Loucy (cell line): Measurements from ENCODE around the gene HOXA7.

Experiments
- H2AFZ ChIP-seq: fragments of 200-600 bp; sonication (generic); 2 replicates; pipeline ENCODE4 v1.6.0; 2016; ENCODE audit warnings: antibody characterized with exemption, mild to moderate bottlenecking, low read length, moderate library complexity
- H3F3A ChIP-seq: fragments of 200-600 bp; 2 replicates; pipeline ENCODE4 v1.6.0; 2016; ENCODE audit warnings: antibody characterized with exemption, low read depth, mild to moderate bottlenecking
- H3K27me3 ChIP-seq: fragments of 200-600 bp; sonication (generic); 2 replicates; pipeline ENCODE4 v1.6.1; 2014; ENCODE audit warnings: low read length, mild to moderate bottlenecking; ENCODE audit not compliant: insufficient read depth, poor library complexity, severe bottlenecking
- H3K36me3 ChIP-seq: fragments of 200-600 bp; sonication (generic); 2 replicates; pipeline ENCODE4 v1.6.1; 2016; ENCODE audit warnings: low read length; ENCODE audit not compliant: insufficient read depth
- H3K4me1 ChIP-seq: fragments of 200-600 bp; sonication (generic); 2 replicates; pipeline ENCODE4 v1.5.1; 2014; ENCODE audit warnings: low read length, mild to moderate bottlenecking; ENCODE audit not compliant: insufficient read depth, poor library complexity, severe bottlenecking
- H3K4me2 ChIP-seq: fragments of 200-600 bp; sonication (generic); 2 replicates; pipeline ENCODE4 v1.6.0; 2014; ENCODE audit warnings: antibody characterized with exemption, low read length, low read depth, mild to moderate bottlenecking; ENCODE audit not compliant: poor library complexity, severe bottlenecking
- H3K4me3 ChIP-seq: fragments of 200-600 bp; sonication (generic); 2 replicates; pipeline ENCODE4 v1.5.1; 2014; ENCODE audit warnings: low read length, mild to moderate bottlenecking, mixed read lengths; ENCODE audit not compliant: poor library complexity, severe bottlenecking
- H3K79me2 ChIP-seq: fragments of 200-600 bp; sonication (generic); 2 replicates; pipeline ENCODE4 v1.6.1; 2014; ENCODE audit warnings: low read length; ENCODE audit not compliant: insufficient read depth
- H3K9ac ChIP-seq: fragments of 200-600 bp; sonication (generic); 2 replicates; pipeline ENCODE4 v1.6.0; 2014; ENCODE audit warnings: mild to moderate bottlenecking, low read depth, low read length, moderate library complexity; ENCODE audit not compliant: poor library complexity, severe bottlenecking
- H3K9me2 ChIP-seq: fragments of 200-600 bp; sonication (generic); replicated peaks from 2 replicates; pipeline ENCODE4 v1.6.1; 2016; ENCODE audit warnings: low read depth, low read length, mixed read lengths
- H3K9me3 ChIP-seq: fragments of 200-600 bp; sonication (generic); 2 replicates; pipeline ENCODE4 v1.6.1; 2014; ENCODE audit warnings: mild to moderate bottlenecking, antibody characterized with exemption, low read length, low read depth; ENCODE audit not compliant: insufficient read depth
- H4K20me1 ChIP-seq: fragments of 200-600 bp; sonication (generic); 2 replicates; pipeline ENCODE4 v1.6.0; 2014; ENCODE audit warnings: antibody characterized with exemption, low read length, mild to moderate bottlenecking; ENCODE audit not compliant: insufficient read depth, poor library complexity, severe bottlenecking
- CTCF ChIP-seq: fragments of 200-600 bp; sonication (generic); conservative IDR thresholded peaks from 2 replicates; pipeline ENCODE4 v1.5.1; 2014; ENCODE audit warnings: mild to moderate bottlenecking, antibody characterized with exemption, low read length
- EZH2phosphoT487 ChIP-seq: fragments of 200-600 bp; IDR thresholded peaks from 2 replicates; pipeline ENCODE4 v1.6.1; 2018; ENCODE audit warnings: antibody characterized with exemption, mild to moderate bottlenecking, moderate library complexity, borderline replicate concordance

The HOXA7 gene

GRCh38 chr7:27133409-27134231, 22.9 kb downstream of the HOXA7 start:
- Histone ChIP-seq H2AFZ (no peak overlapping the region), H3K4me3 (peak overlapping the region; percentile 4), H3K79me2 (peaks cover 98% of the 10 kb centered on the region), H3K9me2 (no peaks in the 10 kb centered on the region), H3K9me3 (no peaks in the 10 kb centered on the region), H3K4me1 (peaks cover 56% of the 10 kb centered on the region), H3K27me3 (no peaks in the 10 kb centered on the region), H3K4me2 (peak overlapping the region; percentile 91), H3K9ac (no peak overlapping the region), H3K36me3 (peaks cover 54% of the 10 kb centered on the region), H3F3A (no peaks in the 10 kb centered on the region), H4K20me1 (peaks cover 94% of the 10 kb centered on the region)
- no peak for TF ChIP-seq EZH2phosphoT487
- TF ChIP-seq CTCF: no peak

GRCh38 chr7:27132978-27133377, 23.5 kb downstream of the HOXA7 start:
- TF ChIP-seq CTCF (no peak), EZH2phosphoT487 (no peak)

GRCh38 chr7:27132214-27132613, 24.3 kb downstream of the HOXA7 start:
- no peak overlapping the region for H3K4me2 ChIP-seq
- no peaks in the 10 kb centered on the region for H3F3A ChIP-seq
- peaks cover 98% of the 10 kb centered on the region for H3K79me2 ChIP-seq
- H3K4me3 ChIP-seq: no peak overlapping the region
- no peaks in the 10 kb centered on the region for H3K27me3 ChIP-seq
- TF ChIP-seq CTCF (no peak), EZH2phosphoT487 (no peak)
- no peaks in the 10 kb centered on the region for H3K9me2 ChIP-seq
- H3K9me3 ChIP-seq: no peaks in the 10 kb centered on the region
- H3K9ac ChIP-seq: no peak overlapping the region
- no peak overlapping the region for H2AFZ ChIP-seq
- peaks cover 43% of the 10 kb centered on the region for H3K4me1 ChIP-seq
- H3K36me3 ChIP-seq: peaks cover 57% of the 10 kb centered on the region
- H4K20me1 ChIP-seq: peaks cover 90% of the 10 kb centered on the region

More at GRCh38 chr7:27132978-27133377, 23.5 kb downstream of the HOXA7 start:
- Histone ChIP-seq H3K27me3 (no peaks in the 10 kb centered on the region), H3K4me2 (peak overlapping the region; percentile 91), H3K4me1 (peaks cover 50% of the 10 kb centered on the region), H3K36me3 (peaks cover 54% of the 10 kb centered on the region), H3K9me2 (no peaks in the 10 kb centered on the region), H4K20me1 (peaks cover 90% of the 10 kb centered on the region), H2AFZ (no peak overlapping the region), H3K4me3 (no peak overlapping the region), H3K79me2 (peaks cover 98% of the 10 kb centered on the region), H3F3A (no peaks in the 10 kb centered on the region), H3K9me3 (no peaks in the 10 kb centered on the region), H3K9ac (no peak overlapping the region)
